NCI-H2196 treated with DMSO at 0.1 percent for 48 hours (cell line): ENCODE results near the gene ZNF185.

Experiments
- DNase-seq: peaks from one replicate; lab custom pipeline; 2025; ENCODE audit not compliant: unreplicated experiment; lab: John Stamatoyannopoulos, UW

Gene ZNF185

DNA sequence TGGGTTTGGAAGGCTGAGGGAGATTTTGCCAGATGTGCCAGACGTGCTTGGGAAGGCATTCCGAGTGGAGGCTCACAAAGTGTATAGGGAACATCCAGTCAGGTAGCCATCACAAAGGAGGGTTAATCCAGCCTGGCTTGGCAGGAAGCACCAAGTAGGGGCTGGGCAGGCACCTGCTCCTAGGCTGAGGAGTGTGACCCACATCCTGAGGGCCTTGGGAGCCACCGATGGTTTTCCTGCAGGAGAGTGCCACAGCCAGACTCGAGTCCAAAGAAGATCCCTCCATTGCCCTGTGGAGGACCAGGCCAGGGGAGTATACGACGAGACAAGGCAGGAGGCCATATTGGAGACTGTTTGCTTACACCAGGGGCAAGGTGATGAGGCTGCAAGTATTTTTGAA, 48.8 kb downstream of the ZNF185 start:
- no peak for DNase-seq
